B cell (primary cell): Measurements from ENCODE around the gene UTP4. TPM values are rescaled to one million over a fixed set of nuclear protein-coding genes. Genes with fewer than 3 reads are reported as not detected.
A peak's percentile ranks its signal among the peaks of the same experiment; 100 is the strongest.

Source experiments
- ATAC-seq: fragments of 200-7000 bp; cut with Tn5 transposase; one replicate; pipeline ENCODE4 v1.10.0; 2021; ENCODE audit warnings: low read depth, mild to moderate bottlenecking, moderate number of reproducible peaks, moderate library complexity
- CTCF ChIA-PET: fragments of 350-600 bp; sonication (Branson Sonifier 250); formaldehyde crosslinking; loops from one replicate; lab custom pipeline; 2021; ENCODE audit warnings: antibody characterized with exemption, inconsistent platforms; lab: Charles Lee
- POLR2A ChIA-PET: fragments of 350-600 bp; sonication (Branson Sonifier 250); formaldehyde crosslinking; loops from one replicate; lab custom pipeline; 2021; ENCODE audit warnings: antibody characterized with exemption; lab: Charles Lee
- DNase-seq: peaks from one replicate; pipeline ENCODE4 v3.0.0; 2013
- H2AFZ ChIP-seq: 2 replicates; pipeline ENCODE4 v1.6.1; 2012; ENCODE audit warnings: mild to moderate bottlenecking, low read depth, low read length; ENCODE audit not compliant: insufficient read depth, poor library complexity, severe bottlenecking
- H3K27ac ChIP-seq, 2 donors: 1 replicate in 1 of 2; 2 replicates in 1 of 2; pipeline ENCODE4 v1.5.1; 2012 to 2013; ENCODE audit warnings: low read length in 2 of 2, mild to moderate bottlenecking in 2 of 2, moderate library complexity in 1 of 2
- H3K27me3 ChIP-seq, 4 experiments: fragments of 200-600 bp in 1 of 4; sonication (generic) in 1 of 4; replicated peaks in 1 of 4; 1 replicate in 2 of 4; 2 replicates in 2 of 4; pipeline versions ENCODE4 v1.6.1 to v1.7.0; 2013 to 2016; ENCODE audit warnings: low read length in 3 of 4, mild to moderate bottlenecking in 2 of 4, mixed read lengths in 1 of 4, moderate library complexity in 1 of 4; ENCODE audit not compliant: insufficient read depth in 4 of 4, control insufficient read depth in 3 of 4; ENCODE audit errors: control extremely low read depth in 1 of 4
- H3K36me3 ChIP-seq, 2 experiments: replicated peaks in 1 of 2; 1 replicate in 1 of 2; 2 replicates in 1 of 2; pipeline versions ENCODE4 v1.6.1 to v1.7.1; 2013; ENCODE audit warnings: low read length in 1 of 2; ENCODE audit not compliant: insufficient read depth in 2 of 2, control insufficient read depth in 1 of 2; ENCODE audit errors: control extremely low read depth in 1 of 2, extremely low read depth in 1 of 2
- H3K4me1 ChIP-seq, 2 donors: fragments of 200-600 bp in 1 of 2; sonication (generic) in 1 of 2; 1 replicate in 1 of 2; 2 replicates in 1 of 2; pipeline versions ENCODE4 v1.5.1 to v1.6.1; 2013 to 2017; ENCODE audit warnings: low read length in 2 of 2; ENCODE audit not compliant: control insufficient read depth in 2 of 2, insufficient read depth in 2 of 2
- H3K4me2 ChIP-seq: replicated peaks from 2 replicates; pipeline ENCODE3; 2012; ENCODE audit warnings: mild to moderate bottlenecking, low read depth, low read length; ENCODE audit not compliant: poor library complexity, severe bottlenecking
- H3K4me3 ChIP-seq, 5 experiments: fragments of 200-600 bp in 1 of 5; sonication (generic) in 1 of 5; 1 replicate in 3 of 5; 2 replicates in 2 of 5; pipeline versions ENCODE4 v1.5.1 to v1.7.0; 2011 to 2016; ENCODE audit warnings: low read length in 4 of 5, mild to moderate bottlenecking in 4 of 5, low read depth in 2 of 5, control low read depth in 1 of 5, moderate library complexity in 1 of 5; ENCODE audit not compliant: insufficient read depth in 1 of 5; ENCODE audit errors: control extremely low read depth in 1 of 5, extremely low read depth in 1 of 5
- H3K79me2 ChIP-seq: fragments of 200-600 bp; sonication (generic); one replicate; pipeline ENCODE4 v1.6.0; 2016; ENCODE audit warnings: low read length; ENCODE audit not compliant: control insufficient read depth, insufficient read depth
- H3K9ac ChIP-seq: fragments of 200-600 bp; sonication (generic); 2 replicates; pipeline ENCODE4 v1.6.1; 2017; ENCODE audit warnings: mild to moderate bottlenecking, low read length, moderate library complexity
- H3K9me3 ChIP-seq, 3 donors: one replicate each; pipeline versions ENCODE4 v1.6.1 to v1.7.1; 2013; ENCODE audit warnings: low read length in 2 of 3; ENCODE audit not compliant: control insufficient read depth in 2 of 3, insufficient read depth in 1 of 3; ENCODE audit errors: control extremely low read depth in 1 of 3
- H4K20me1 ChIP-seq: 2 replicates; pipeline ENCODE4 v1.6.0; 2012; ENCODE audit warnings: mild to moderate bottlenecking, low read length; ENCODE audit not compliant: insufficient read depth, control insufficient read depth, poor library complexity, severe bottlenecking
- H3K27ac Mint-ChIP-seq: one replicate; pipeline ENCODE4 v1.8.0; 2021; ENCODE audit warnings: mixed read lengths
- H3K27me3 Mint-ChIP-seq: one replicate; pipeline ENCODE4 v1.8.0; 2021; ENCODE audit warnings: mixed read lengths
- H3K4me1 Mint-ChIP-seq: one replicate; pipeline ENCODE4 v1.8.0; 2021; ENCODE audit warnings: mixed read lengths
- H3K4me3 Mint-ChIP-seq: one replicate; pipeline ENCODE4 v1.8.0; 2021; ENCODE audit warnings: mixed read lengths
- H3K9me3 Mint-ChIP-seq: one replicate; pipeline ENCODE4 v1.8.0; 2022; ENCODE audit warnings: mixed read lengths; ENCODE audit not compliant: insufficient read depth
- EZH2 ChIP-seq: IDR thresholded peaks from 2 replicates; pipeline ENCODE4 v1.6.1; 2012; ENCODE audit warnings: borderline replicate concordance, low read depth, mild to moderate bottlenecking, moderate library complexity, low read length; ENCODE audit not compliant: insufficient read depth, poor library complexity, severe bottlenecking
- WGBS: methylation state at CpG from one replicate; pipeline ENCODE4 v1.1.5; 2013; ENCODE audit warnings: missing lambda C conversion rate; ENCODE audit not compliant: insufficient coverage; 5-methylcytosine and 5-hydroxymethylcytosine counted together
- intact Hi-C: fragments of 100-400 bp; cut with micrococcal nuclease; formaldehyde crosslinking; loops from one replicate; pipeline ENCODE4 v1.10.0; 2022
- polyA plus RNA-seq: library from polyadenylated mRNA; depleted of rRNA; stranded (reverse); fragments of >200 nt; gene quantifications from 2 replicates; pipeline ENCODE4 v1.2.3, GENCODE V29; 2012
- total RNA-seq, 2 donors: library from RNA; stranded (reverse); fragments of 120-200 nt in 1 of 2; gene quantifications; 1 replicate in 1 of 2; 2 replicates in 1 of 2; pipeline versions ENCODE4 v1.2.3 to v1.2.4, GENCODE V29; 2013 to 2022
- TF ChIP-seq, protein P1 (sequence below): fragments of 200-600 bp; IDR thresholded peaks from one replicate; pipeline ENCODE4 v1.8.0; 2022; ENCODE audit warnings: antibody characterized with exemption, mild to moderate bottlenecking

The UTP4 gene
- total and polyA plus RNA-seq, 2 donors (not counting 1 experiment from before 2014, with no cell fraction given), result 24.3 to 30.1 TPM

DNA sequence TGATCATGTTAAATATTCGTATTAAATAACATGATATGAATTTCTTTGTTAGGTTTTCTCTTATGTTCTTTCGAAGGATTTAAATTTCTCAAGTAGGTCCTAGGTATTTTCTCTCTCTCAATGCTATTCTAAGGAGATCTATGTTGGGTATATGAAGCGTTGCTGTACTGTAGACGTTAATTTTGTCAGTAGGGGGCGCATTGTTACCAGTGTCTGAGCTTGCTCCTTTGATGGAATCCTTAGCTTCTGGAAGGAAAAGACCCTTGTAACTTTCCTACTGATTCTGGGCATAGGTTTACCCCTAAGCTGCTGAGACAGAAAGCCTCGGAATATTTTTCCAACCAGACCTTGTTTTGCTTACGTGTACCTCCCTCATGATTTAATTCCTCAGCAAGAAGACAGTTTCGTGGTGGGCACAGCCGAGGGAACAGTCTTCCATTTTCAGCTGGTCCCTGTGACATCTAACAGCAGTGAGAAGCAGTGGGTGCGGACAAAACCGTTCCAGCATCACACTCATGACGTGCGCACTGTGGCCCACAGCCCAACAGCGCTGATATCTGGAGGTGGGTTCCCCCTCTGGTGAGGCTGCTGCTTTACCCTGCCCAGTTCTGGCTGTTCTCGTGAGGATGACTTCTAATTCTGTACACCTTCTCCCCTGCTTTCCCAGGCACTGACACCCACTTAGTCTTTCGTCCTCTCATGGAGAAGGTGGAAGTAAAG is 17.9 kb downstream of the UTP4 start:
- Histone ChIP-seq H3K4me3 (no peak overlapping the region), H3K27ac (no peak overlapping the region), H3K36me3 (peaks cover 3 to 51% of the 10 kb centered on the region in 2 experiments), H3K4me2 (no peak overlapping the region), H3K4me1 (no peaks in the 10 kb centered on the region), H3K9ac (no peak overlapping the region), H3K27me3 (no peaks in the 10 kb centered on the region), H3K9me3 (no peaks in the 10 kb centered on the region), H2AFZ (no peak overlapping the region), H4K20me1 (no peaks in the 10 kb centered on the region), H3K79me2 (peaks cover 3% of the 10 kb centered on the region)
- intact Hi-C loops, result loop anchor here (1.0 to 5.0 kb wide), 2 partner anchors 37 to 137 kb away; partner anchors contain the start of gene SNTB2
- ChIA-PET POLR2A (interaction anchor here (0.8 to 0.9 kb wide), 3 partner anchors 11 to 136 kb away, joined by 3 to 4 read pairs (median 4); partner anchors contain the start of gene SNTB2), CTCF (interaction anchor here (0.6 to 9.4 kb wide), 34 partner anchors 8 to 622 kb away, joined by 3 to 314 read pairs (median 3); partner anchors contain the start of genes CHTF8, SNTB2, UTP4 and VPS4A)
- TF ChIP-seq EZH2, result no peak
- TF ChIP-seq, protein P1, sequence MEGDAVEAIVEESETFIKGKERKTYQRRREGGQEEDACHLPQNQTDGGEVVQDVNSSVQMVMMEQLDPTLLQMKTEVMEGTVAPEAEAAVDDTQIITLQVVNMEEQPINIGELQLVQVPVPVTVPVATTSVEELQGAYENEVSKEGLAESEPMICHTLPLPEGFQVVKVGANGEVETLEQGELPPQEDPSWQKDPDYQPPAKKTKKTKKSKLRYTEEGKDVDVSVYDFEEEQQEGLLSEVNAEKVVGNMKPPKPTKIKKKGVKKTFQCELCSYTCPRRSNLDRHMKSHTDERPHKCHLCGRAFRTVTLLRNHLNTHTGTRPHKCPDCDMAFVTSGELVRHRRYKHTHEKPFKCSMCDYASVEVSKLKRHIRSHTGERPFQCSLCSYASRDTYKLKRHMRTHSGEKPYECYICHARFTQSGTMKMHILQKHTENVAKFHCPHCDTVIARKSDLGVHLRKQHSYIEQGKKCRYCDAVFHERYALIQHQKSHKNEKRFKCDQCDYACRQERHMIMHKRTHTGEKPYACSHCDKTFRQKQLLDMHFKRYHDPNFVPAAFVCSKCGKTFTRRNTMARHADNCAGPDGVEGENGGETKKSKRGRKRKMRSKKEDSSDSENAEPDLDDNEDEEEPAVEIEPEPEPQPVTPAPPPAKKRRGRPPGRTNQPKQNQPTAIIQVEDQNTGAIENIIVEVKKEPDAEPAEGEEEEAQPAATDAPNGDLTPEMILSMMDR, result peak; percentile 84
- Mint-ChIP-seq H3K27me3 (no peaks in the 10 kb centered on the region), H3K27ac (no peak overlapping the region), H3K4me3 (no peak overlapping the region), H3K4me1 (no peaks in the 10 kb centered on the region), H3K9me3 (no peaks in the 10 kb centered on the region)
- DNase-seq, result peak; percentile 79
- 74% methylated on average over 10 of the region's 16 CpGs for WGBS
- ATAC-seq, result peak; percentile 71

DNA sequence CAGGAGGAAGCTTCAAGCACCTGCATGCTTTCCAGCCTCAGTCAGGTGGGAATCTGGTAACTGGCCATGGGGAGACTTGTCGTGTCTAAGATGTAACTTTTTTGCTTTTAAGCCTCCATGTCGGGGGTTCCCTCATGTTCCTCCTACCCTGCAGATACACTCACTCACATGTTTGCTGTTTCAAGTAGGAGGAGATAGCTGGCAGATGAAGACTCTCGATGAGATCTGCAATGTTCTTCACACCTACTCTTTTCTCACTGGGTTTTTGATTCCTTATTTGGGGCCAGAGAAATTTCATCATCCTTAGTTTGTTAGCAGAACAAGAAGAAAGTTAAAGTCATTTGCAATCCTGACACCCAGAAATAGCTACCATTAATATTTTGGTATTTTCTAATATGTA is 24.7 kb downstream of the UTP4 start:
- Histone ChIP-seq H3K27me3 (no peaks in the 10 kb centered on the region), H3K79me2 (no peaks in the 10 kb centered on the region), H4K20me1 (no peaks in the 10 kb centered on the region), H3K4me1 (no peaks in the 10 kb centered on the region), H3K27ac (no peak overlapping the region), H3K9me3 (no peaks in the 10 kb centered on the region), H2AFZ (no peak overlapping the region), H3K4me2 (no peak overlapping the region), H3K4me3 (no peak overlapping the region), H3K36me3 (peaks cover 3 to 73% of the 10 kb centered on the region in 2 experiments), H3K9ac (no peak overlapping the region)
- ATAC-seq (no peak), DNase-seq (no peak)
- H3K9me3 Mint-ChIP-seq, result no peaks in the 10 kb centered on the region
- TF ChIP-seq, protein P1, result no peak
- TF ChIP-seq EZH2, result no peak
- H3K4me1 Mint-ChIP-seq, result no peaks in the 10 kb centered on the region
- no CpG with 5 or more reads among the region's 3 CpGs for WGBS
- H3K27me3 Mint-ChIP-seq, result no peaks in the 10 kb centered on the region
- ChIA-PET POLR2A (no interaction called here), CTCF (interaction anchor here (0.7 to 5.3 kb wide), 6 partner anchors 11 to 637 kb away, joined by 3 to 26 read pairs (median 4); no protein-coding TSS in a partner anchor)
- no peak overlapping the region for H3K27ac Mint-ChIP-seq
- H3K4me3 Mint-ChIP-seq, result no peak overlapping the region
- intact Hi-C loops, result no loop called here
